Keratinocyte (primary cell): ENCODE data around the gene DHPS.

Experiments used
- CTCF ChIP-seq, 3 experiments: IDR thresholded peaks in 1 of 3; conservative IDR thresholded peaks in 1 of 3; optimal IDR thresholded peaks in 1 of 3; 2 replicates in 2 of 3; 3 replicates in 1 of 3; pipeline versions ENCODE3 to v1.5.1; 2011; ENCODE audit warnings: low read length in 3 of 3, mild to moderate bottlenecking in 3 of 3, moderate library complexity in 2 of 3, control low read depth in 1 of 3, inconsistent platforms in 1 of 3; ENCODE audit not compliant: insufficient read depth in 2 of 3; ENCODE audit errors: extremely low read depth in 1 of 3
- EZH2 ChIP-seq: IDR thresholded peaks from one replicate; pipeline ENCODE4 v1.6.1; 2012; ENCODE audit warnings: inconsistent platforms, mild to moderate bottlenecking, low read length, moderate library complexity

GRCh38 chr19:12642506-12642905 lies 39.2 kb downstream of the DHPS start:
- no peak for TF ChIP-seq CTCF (optimal IDR thresholded peaks at IDR 0.05 in 1 of 3, IDR thresholded peaks at IDR 0.05 in 1 of 3, conservative IDR thresholded peaks at IDR 0.05 in 1 of 3; ENCODE audit: extremely low read depth in 1 of 3, insufficient read depth in 2 of 3, low read length in 3 of 3)
- no peak for TF ChIP-seq EZH2
